GM13976 (cell line): Measurements from ENCODE around the gene RALGDS.
A peak's percentile ranks its signal among the peaks of the same experiment; 100 is the strongest.

Source experiments
- DNase-seq: peaks from one replicate; pipeline ENCODE4 v3.0.0; 2012; ENCODE audit warnings: low spot score
- in situ Hi-C: fragments of 300-500 bp; cut with MboI; formaldehyde crosslinking; loops from one replicate; pipeline ENCODE4 v1.12.0; 2022; ENCODE audit warnings: low sequenced_read_pairs, mixed read lengths, inconsistent platforms; ENCODE audit not compliant: unreplicated experiment
- TF ChIP-seq, protein P1 (sequence below): IDR thresholded peaks from 2 replicates; pipeline ENCODE4 v1.5.1; 2012; ENCODE audit warnings: borderline replicate concordance, mild to moderate bottlenecking; ENCODE audit not compliant: insufficient read depth; ENCODE audit errors: extremely low read depth, missing control alignments, control extremely low read depth

The RALGDS gene

DNA sequence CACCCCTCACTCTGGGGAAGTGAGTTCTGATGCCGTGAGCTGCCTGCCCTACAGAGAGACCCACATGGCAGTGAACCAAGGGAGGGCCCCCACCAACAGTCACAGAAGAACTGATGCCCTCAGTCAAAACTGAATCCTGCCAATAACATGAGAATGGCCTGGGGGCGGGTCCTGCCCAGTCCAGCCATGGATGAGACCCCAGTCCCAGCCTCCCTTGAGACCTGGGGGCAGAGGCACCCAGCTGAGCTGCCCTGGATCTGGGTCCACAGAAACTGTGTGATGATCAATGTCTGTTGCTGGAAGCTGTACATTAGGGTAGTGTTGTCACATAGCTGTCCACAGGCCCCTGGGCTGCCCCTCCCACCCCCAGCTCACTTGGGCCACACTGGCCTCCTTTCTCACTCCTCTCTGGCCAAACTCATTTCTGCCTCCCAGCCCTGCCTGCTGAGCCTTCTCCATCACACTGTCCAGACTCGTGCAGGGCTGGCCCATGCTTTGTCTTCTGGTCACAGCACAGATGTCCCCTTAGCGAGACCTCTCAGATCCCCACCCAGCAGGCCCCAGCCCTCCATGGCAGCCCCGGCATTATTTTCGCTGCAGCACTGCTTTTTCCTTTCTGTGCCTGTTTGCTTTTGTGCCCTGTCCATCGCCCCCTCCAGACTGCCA, 25.8 kb upstream of the RALGDS start:
- in situ Hi-C loops, result no loop called here
- no peak for DNase-seq
- TF ChIP-seq, protein P1, sequence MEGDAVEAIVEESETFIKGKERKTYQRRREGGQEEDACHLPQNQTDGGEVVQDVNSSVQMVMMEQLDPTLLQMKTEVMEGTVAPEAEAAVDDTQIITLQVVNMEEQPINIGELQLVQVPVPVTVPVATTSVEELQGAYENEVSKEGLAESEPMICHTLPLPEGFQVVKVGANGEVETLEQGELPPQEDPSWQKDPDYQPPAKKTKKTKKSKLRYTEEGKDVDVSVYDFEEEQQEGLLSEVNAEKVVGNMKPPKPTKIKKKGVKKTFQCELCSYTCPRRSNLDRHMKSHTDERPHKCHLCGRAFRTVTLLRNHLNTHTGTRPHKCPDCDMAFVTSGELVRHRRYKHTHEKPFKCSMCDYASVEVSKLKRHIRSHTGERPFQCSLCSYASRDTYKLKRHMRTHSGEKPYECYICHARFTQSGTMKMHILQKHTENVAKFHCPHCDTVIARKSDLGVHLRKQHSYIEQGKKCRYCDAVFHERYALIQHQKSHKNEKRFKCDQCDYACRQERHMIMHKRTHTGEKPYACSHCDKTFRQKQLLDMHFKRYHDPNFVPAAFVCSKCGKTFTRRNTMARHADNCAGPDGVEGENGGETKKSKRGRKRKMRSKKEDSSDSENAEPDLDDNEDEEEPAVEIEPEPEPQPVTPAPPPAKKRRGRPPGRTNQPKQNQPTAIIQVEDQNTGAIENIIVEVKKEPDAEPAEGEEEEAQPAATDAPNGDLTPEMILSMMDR, result no peak

DNA sequence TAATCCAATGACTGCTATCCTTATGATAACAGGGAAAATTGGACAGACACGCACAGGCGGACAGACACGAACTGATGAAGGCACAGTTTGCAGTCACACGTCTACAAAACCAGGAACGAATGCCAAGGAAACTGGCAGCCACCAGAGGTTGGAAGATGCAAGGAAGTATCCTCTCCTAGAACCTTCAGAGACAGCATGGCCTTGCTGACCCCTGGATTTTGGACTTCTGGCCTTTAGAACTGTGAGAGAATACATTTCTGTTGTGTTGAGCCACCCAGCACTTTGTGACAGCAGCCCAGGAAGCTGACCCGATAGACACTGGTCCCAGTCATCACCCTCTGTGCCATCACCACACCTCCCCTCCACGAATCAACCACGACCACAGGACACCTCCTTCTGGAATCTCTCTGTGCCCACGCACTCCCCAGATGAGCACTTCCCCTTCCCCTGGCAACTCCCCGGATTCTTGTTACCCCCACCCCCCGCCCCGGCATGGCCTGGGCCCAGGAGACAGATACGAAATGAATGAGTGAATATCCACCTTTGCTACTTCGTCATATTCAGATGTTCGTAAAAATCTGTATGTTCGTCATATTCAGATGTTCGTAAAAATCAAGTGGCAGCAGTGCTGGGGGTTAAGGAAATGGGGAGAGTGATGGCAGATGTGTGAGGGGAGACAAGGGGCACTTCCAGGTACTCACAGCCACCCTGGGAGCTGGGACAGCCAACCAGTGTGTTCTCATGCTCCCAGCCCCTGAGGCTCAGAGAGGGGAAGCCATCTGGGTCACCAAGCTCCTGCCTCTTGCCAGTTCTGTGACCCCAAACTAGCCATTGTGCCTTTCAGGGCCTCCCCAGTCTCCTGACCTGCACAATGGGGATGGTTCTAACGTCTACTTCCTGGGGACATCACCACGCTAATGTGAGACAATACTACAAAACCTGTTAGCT, 24.1 kb upstream of the RALGDS start:
- TF ChIP-seq, protein P1, result no peak
- in situ Hi-C loops, result no loop called here
- DNase-seq, result no peak

DNA sequence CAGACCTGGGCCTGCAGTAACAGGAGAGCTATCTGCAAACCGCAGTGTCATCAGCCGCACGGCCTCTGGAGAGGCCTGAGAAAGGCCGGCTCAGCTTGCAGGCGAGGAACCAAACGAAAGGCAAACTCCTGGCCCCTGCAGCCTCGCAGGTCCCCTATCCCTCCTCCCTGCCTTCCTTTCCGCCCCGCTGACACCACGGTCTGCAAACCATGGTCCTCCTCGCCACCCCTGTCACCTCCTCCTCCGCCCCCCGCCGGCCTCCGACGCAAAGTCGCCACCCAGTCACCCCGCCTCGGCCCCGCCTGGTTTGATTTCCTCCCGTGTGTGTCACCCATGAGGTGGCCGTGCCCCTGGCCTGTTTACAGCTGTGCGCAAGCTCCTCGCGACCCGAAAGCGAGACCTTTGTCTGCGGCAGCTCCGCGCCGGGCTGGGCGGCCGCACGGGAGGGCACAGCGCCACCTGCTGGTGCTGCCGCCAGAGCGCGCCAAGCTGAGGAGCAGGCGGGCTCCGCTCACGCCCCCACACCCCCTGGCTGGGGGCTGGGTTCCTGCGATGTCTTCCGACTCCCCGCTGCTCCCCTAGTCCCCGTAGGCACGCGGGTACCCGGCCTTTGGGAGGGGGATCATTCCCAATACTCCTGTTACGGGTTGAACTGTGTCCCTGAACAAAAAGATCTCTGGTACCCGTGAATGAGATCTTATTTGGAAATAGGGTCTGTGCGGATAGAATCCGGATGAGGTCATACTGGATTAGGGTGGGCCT, 23.3 kb upstream of the RALGDS start:
- TF ChIP-seq, protein P1, result peak; percentile 98
- in situ Hi-C loops, result no loop called here

DNA sequence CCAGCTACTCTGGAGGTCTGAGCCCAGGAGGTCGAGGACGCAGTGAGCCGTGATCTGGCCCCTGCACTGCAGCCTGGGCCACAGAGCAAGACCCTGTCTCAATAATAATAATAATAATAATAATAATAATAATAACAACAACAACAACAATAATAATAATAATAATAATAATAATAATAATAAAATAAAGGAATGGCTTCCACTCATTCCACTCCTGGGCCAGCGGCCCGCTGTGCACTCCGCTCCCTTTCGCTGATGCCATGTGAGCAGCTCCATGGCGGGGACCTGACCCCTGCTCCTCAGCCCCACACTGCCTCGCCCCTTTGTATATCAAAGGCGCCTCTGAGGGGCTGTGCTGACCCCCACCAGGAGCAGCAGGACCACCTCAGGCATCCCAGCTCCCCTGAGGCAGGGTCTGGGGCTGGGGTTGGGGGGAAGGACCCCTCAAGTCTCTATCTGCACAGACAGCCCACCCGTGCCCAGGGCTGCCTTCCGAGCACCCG, 22.6 kb upstream of the RALGDS start:
- TF ChIP-seq, protein P1, result no peak
- no peak for DNase-seq
- in situ Hi-C loops, result no loop called here

More for the DNA sequence above, 23.3 kb upstream of the RALGDS start:
- DNase-seq, result peak; percentile 93

DNA sequence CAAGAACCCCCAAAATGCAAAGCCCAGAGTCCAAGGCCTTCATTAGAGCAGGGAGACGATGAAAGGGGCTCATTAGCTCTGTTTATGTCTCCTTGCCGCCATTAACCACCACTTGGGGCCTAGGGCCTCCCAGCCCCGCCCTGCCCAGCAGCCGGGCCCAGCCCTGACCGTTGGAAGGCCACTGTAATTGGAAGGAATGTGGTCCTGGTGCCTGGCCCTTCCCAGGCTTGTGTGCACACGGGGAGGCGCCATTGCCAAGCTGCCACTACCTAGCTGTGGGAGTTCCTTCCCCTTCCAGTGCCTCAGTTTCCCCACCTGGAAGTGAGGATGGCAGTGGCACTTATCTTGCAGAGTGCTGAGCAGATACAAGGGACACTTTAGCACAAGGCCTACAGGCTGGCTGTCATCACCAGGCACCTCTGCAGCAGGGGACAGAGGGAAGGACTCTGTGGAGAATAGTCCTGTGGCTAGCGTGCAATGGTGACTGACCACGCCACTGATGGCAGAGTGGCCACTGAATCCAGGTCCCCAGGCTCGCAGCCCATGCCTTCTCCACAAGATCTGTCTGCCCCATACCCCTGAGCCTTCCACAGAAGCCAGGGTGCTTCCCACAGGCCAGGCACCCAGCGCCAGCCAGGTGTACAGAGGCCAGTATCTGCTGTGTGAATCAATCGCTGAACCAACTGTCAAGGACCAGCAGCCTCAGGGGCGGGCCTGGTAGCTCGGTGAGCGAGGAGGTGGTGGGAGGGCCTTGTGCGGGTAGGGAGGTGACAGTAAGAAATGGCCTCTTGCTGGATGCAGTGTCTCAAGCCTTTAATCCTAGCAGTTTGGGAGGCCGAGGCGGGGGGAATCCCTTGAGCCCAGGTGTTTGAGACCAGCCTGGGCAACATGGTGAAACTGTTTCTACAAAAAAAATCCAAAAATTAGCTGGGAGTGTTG, 21.9 kb upstream of the RALGDS start:
- TF ChIP-seq, protein P1, result no peak

More for the DNA sequence above, 21.9 kb upstream of the RALGDS start:
- in situ Hi-C loops, result no loop called here
- DNase-seq, result peak; percentile 60
